Kidney (tissue), 22 donors: ENCODE measurements around the gene APOA5. TPM values are rescaled to one million over a fixed set of nuclear protein-coding genes. Genes with fewer than 3 reads are reported as not detected.

ENCODE experiments used
- DNase-seq, 5 donors: peaks; one replicate each; pipeline ENCODE4 v3.0.0-alpha.2; 2013 to 2020
- FAIRE-seq: peaks from 2 replicates; lab custom pipeline; 2012; peaks lifted over from hg19 to GRCh38; lab: Jason Lieb, UNC
- H3K27ac ChIP-seq, 2 donors: one replicate each; pipeline ENCODE4 v1.7.0; 2013; ENCODE audit warnings: low read depth in 2 of 2, low read length in 2 of 2, inconsistent platforms in 1 of 2
- H3K27me3 ChIP-seq: one replicate; pipeline ENCODE4 v1.7.1; 2013; ENCODE audit warnings: low read length, inconsistent platforms; ENCODE audit not compliant: control insufficient read depth, insufficient read depth
- H3K36me3 ChIP-seq, 3 donors: one replicate each; pipeline versions ENCODE4 v1.7.0 to v1.7.1; 2013; ENCODE audit warnings: low read length in 3 of 3, control low read depth in 1 of 3, inconsistent platforms in 1 of 3; ENCODE audit not compliant: insufficient read depth in 3 of 3, control insufficient read depth in 2 of 3
- H3K4me1 ChIP-seq, 3 donors: one replicate each; pipeline versions ENCODE4 v1.7.0 to v1.7.1; 2013; ENCODE audit warnings: low read length in 3 of 3, inconsistent platforms in 1 of 3, low read depth in 1 of 3; ENCODE audit not compliant: control insufficient read depth in 2 of 3, insufficient read depth in 2 of 3
- H3K4me3 ChIP-seq, 3 donors: one replicate each; pipeline versions ENCODE4 v1.7.0 to v1.8.1; 2013; ENCODE audit warnings: low read length in 3 of 3, control low read depth in 1 of 3, inconsistent platforms in 1 of 3
- H3K9ac ChIP-seq, 3 donors: one replicate each; pipeline versions ENCODE4 v1.7.0 to v1.7.1; 2013; ENCODE audit warnings: low read length in 3 of 3, control low read depth in 1 of 3, inconsistent platforms in 1 of 3
- H3K9me3 ChIP-seq, 3 donors: one replicate each; pipeline versions ENCODE4 v1.7.0 to v1.7.1; 2013; ENCODE audit warnings: low read length in 3 of 3, control low read depth in 1 of 3, inconsistent platforms in 1 of 3; ENCODE audit not compliant: control insufficient read depth in 2 of 3, insufficient read depth in 1 of 3
- intact Hi-C: fragments of 100-400 bp; cut with DNase I; formaldehyde crosslinking; loops from one replicate; pipeline ENCODE4 v1.11.1; 2022
- long read RNA-seq, 10 donors: library from polyadenylated mRNA in 1 of 10; unstranded in 1 of 10; transcript quantifications; one replicate each; pipeline ENCODE4 v2.0.0 and lab custom pipeline, GENCODE V29; 2021 to 2026
- polyA plus RNA-seq: library from polyadenylated mRNA; stranded (reverse); fragments of 350-450 nt; fragmentation: Illumina TruSeq; extraction: RNeasy Lipid Tissue Mini Kit (QIAGEN cat#74804); gene quantifications from one replicate; pipeline ENCODE4 v1.2.3, GENCODE V29; 2014; ENCODE audit warnings: low read depth, low replicate concordance; ENCODE audit not compliant: insufficient read depth
- total RNA-seq: library from RNA; stranded (reverse); fragmentation: NEBNext Ultra II Directional; extraction: Animal tissue kit (Norgen Biotek cat#: 25700); gene quantifications from one replicate; pipeline ENCODE4 v1.2.1, GENCODE V29; 2021
- TF ChIP-seq, protein P1 (sequence below): IDR thresholded peaks from 3 replicates; pipeline ENCODE4 v1.5.1; 2012; ENCODE audit warnings: mild to moderate bottlenecking, moderate library complexity, borderline replicate concordance; ENCODE audit not compliant: insufficient read depth; ENCODE audit errors: extremely low read depth
- donor health status: control.
- donor health status: control.
- donor health status: control.
- donor health status: control.
- donor health status: control.
- donor health status: DM: yes; HTN: yes; CAD: no.
- donor health status: Normal renal cell carcinoma (clear cell type).

The APOA5 gene, protein sequence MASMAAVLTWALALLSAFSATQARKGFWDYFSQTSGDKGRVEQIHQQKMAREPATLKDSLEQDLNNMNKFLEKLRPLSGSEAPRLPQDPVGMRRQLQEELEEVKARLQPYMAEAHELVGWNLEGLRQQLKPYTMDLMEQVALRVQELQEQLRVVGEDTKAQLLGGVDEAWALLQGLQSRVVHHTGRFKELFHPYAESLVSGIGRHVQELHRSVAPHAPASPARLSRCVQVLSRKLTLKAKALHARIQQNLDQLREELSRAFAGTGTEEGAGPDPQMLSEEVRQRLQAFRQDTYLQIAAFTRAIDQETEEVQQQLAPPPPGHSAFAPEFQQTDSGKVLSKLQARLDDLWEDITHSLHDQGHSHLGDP
- total RNA-seq = not detected
- polyA plus RNA-seq = not detected
- long read RNA-seq, donor 1 = 0 reads
- long read RNA-seq, donor 2 = 0 reads
- long read RNA-seq, donor 3 = 0 reads
- long read RNA-seq, donor 4 = 0 reads
- long read RNA-seq, donor 5 = 0 reads
- long read RNA-seq, donor 6 = 0 reads
- long read RNA-seq, donor 7 = 0 reads
- long read RNA-seq, donor 8 = 0 reads
- long read RNA-seq, donor 9 = 0 reads
- long read RNA-seq, donor 10 = 0 reads

DNA sequence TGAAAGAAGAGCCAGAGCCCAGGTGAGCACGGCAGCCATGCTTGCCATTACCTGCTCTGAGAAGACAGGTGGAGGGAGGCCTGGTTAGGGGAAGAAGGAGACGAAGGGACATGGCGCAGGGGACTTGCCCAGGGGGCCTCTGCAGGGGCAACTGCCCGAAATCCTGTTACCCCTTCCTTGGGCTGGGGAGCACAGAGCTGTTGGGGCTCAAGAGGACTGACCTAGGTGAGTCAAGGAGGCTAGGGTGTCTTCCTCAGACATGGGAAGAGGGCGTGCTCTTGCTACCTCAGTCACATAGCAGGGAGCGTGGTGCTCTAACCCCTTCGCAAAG is at the start of gene APOA5:
Gene APOA5 (minus strand): TSS at position 67 of the 331 bp plus-strand sequence. CDS start 19 bp downstream, at position 48.
- no peak for FAIRE-seq
- Histone ChIP-seq H3K27me3 (no peaks in the 10 kb centered on the region), H3K4me1 (peaks cover 0 to 15% (median 11%) of the 10 kb centered on the region in 3 donors), H3K9me3 (no peaks in the 10 kb centered on the region), H3K36me3 (no peaks in the 10 kb centered on the region), H3K9ac (no peak within 1 kb of the TSS), H3K27ac (no peak within 1 kb of the TSS), H3K4me3 (peak within 1 kb of the TSS in 1 of 3 donors; percentile 17)
- DNase-seq = no peak
- intact Hi-C loops = no loop called here
- TF ChIP-seq, protein P1, sequence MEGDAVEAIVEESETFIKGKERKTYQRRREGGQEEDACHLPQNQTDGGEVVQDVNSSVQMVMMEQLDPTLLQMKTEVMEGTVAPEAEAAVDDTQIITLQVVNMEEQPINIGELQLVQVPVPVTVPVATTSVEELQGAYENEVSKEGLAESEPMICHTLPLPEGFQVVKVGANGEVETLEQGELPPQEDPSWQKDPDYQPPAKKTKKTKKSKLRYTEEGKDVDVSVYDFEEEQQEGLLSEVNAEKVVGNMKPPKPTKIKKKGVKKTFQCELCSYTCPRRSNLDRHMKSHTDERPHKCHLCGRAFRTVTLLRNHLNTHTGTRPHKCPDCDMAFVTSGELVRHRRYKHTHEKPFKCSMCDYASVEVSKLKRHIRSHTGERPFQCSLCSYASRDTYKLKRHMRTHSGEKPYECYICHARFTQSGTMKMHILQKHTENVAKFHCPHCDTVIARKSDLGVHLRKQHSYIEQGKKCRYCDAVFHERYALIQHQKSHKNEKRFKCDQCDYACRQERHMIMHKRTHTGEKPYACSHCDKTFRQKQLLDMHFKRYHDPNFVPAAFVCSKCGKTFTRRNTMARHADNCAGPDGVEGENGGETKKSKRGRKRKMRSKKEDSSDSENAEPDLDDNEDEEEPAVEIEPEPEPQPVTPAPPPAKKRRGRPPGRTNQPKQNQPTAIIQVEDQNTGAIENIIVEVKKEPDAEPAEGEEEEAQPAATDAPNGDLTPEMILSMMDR = no peak

DNA sequence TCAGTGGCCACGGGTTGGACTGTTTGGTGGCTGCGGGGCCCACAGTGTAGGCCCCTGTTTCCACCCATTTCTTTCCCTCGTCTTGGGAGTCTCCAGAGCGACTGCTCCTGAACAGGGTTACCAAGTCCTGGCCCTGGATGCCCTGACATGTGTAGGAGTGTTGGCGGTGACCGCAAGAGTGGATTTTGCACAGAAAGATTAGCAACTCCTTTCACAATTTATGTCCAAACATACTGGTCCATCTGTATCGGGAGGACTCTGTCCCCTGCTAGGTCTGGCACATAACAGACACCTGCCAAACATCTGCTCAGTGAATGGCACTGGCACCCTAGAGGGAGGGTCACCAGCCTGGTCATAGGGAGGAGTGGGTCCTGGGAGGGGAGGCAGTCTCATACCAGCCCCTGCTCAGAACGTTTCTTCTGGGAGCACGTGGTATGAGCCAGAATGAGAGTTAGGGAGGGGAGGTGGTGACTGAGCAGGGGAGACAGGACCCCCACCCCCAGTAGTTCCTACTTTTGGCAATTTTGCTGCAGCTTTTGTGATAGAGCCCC is 49.1 kb upstream of the APOA5 start:
- TF ChIP-seq, protein P1 = no peak
- H3K9ac ChIP-seq = no peak overlapping the region
- H3K4me3 ChIP-seq = no peak overlapping the region
- H3K36me3 ChIP-seq = peaks cover 0 to 9% (median 6%) of the 10 kb centered on the region in 3 donors
- no peak overlapping the region for H3K27ac ChIP-seq
- H3K4me1 ChIP-seq = peaks cover 0 to 9% (median 8%) of the 10 kb centered on the region in 3 donors
- no peak for DNase-seq
- FAIRE-seq = no peak
- H3K9me3 ChIP-seq = no peaks in the 10 kb centered on the region
- no peaks in the 10 kb centered on the region for H3K27me3 ChIP-seq
- intact Hi-C loops = no loop called here

DNA sequence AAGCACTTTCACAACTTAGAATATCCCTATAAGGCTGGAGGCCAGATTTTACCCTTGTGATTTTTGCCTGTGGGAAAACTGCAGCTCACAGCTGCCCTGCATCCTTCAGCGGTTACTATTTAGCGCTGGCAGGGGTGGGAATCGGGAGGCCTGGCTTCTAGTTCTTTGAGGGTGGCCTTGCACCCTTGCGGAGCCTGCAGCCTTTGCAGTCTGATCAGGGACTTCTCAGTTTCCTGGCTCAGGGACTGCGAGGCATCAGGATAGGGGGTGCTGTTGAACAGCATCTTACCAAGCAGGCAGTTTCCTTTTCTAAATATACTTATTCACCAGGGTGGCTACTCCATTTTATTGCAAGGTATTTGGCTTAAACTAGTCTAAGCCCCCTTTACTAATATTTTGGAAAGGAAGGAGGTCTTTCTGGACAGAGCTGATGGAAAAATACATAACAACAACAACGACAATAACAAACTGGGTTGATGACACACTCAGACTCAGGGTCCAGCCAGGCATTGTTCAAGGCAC is 48.6 kb upstream of the APOA5 start:
- DNase-seq = no peak
- no peaks in the 10 kb centered on the region for H3K9me3 ChIP-seq
- intact Hi-C loops = no loop called here
- H3K4me3 ChIP-seq = no peak overlapping the region
- H3K27ac ChIP-seq = no peak overlapping the region
- peaks cover 0 to 13% (median 8%) of the 10 kb centered on the region in 3 donors for H3K4me1 ChIP-seq
- no peak overlapping the region for H3K9ac ChIP-seq
- FAIRE-seq = no peak
- H3K36me3 ChIP-seq = peaks cover 0 to 9% (median under 1%) of the 10 kb centered on the region in 3 donors
- H3K27me3 ChIP-seq = no peaks in the 10 kb centered on the region
- TF ChIP-seq, protein P1 = no peak
